HEK293 (cell line): ENCODE results near the gene DACT3.

Experiments
- GLIS1 ChIP-seq: fragments of 450-650 bp; formaldehyde crosslinking; IDR thresholded peaks from 2 replicates; pipeline ENCODE4 v1.5.1; 2016; ENCODE audit warnings: missing biosample characterization, missing genetic modification characterization
- ZNF175 ChIP-seq: fragments of 450-650 bp; formaldehyde crosslinking; IDR thresholded peaks from 2 replicates; pipeline ENCODE4 v1.5.1; 2016; ENCODE audit warnings: missing biosample characterization, missing genetic modification characterization
- ZNF24 ChIP-seq: fragments of 450-650 bp; formaldehyde crosslinking; IDR thresholded peaks from 2 replicates; pipeline ENCODE4 v1.5.1; 2016; ENCODE audit warnings: missing biosample characterization, missing genetic modification characterization
- TF ChIP-seq, protein P1 (sequence below): fragments of 450-650 bp; formaldehyde crosslinking; IDR thresholded peaks from 2 replicates; pipeline ENCODE4 v1.5.1; 2016; ENCODE audit warnings: missing biosample characterization, missing genetic modification characterization

- TF ChIP-seq, protein P1, sequence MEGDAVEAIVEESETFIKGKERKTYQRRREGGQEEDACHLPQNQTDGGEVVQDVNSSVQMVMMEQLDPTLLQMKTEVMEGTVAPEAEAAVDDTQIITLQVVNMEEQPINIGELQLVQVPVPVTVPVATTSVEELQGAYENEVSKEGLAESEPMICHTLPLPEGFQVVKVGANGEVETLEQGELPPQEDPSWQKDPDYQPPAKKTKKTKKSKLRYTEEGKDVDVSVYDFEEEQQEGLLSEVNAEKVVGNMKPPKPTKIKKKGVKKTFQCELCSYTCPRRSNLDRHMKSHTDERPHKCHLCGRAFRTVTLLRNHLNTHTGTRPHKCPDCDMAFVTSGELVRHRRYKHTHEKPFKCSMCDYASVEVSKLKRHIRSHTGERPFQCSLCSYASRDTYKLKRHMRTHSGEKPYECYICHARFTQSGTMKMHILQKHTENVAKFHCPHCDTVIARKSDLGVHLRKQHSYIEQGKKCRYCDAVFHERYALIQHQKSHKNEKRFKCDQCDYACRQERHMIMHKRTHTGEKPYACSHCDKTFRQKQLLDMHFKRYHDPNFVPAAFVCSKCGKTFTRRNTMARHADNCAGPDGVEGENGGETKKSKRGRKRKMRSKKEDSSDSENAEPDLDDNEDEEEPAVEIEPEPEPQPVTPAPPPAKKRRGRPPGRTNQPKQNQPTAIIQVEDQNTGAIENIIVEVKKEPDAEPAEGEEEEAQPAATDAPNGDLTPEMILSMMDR (tag by site-specific recombination) = no peak
- no peak for TF ChIP-seq ZNF24 (tag by site-specific recombination)
- TF ChIP-seq ZNF175 (tag by site-specific recombination) = no peak
- TF ChIP-seq GLIS1 (tag by site-specific recombination) = no peak
Measured at GRCh38 chr19:46615966-46616365, 45.0 kb downstream of the DACT3 start.
